Adrenal gland (tissue), 12 donors: ENCODE data around the gene MSI1. TPM values are rescaled to one million over a fixed set of nuclear protein-coding genes. Genes with fewer than 3 reads are reported as not detected.
A peak's percentile ranks its signal among the peaks of the same experiment; 100 is the strongest.

Experiments used
- DNase-seq, 7 donors: peaks; one replicate each; pipeline ENCODE4 v3.0.0-alpha.2; 2019 to 2020
- H3K27ac ChIP-seq, 5 donors: fragments of 200-600 bp; sonication (generic) in 4 of 5; 1 replicate in 3 of 5; 2 replicates in 2 of 5; pipeline versions ENCODE4 v1.5.1 to v1.8.0; 2016 to 2020; ENCODE audit warnings: mild to moderate bottlenecking in 1 of 5
- H3K27me3 ChIP-seq: fragments of 200-600 bp; 2 replicates; pipeline ENCODE4 v1.8.0; 2021
- H3K36me3 ChIP-seq, 2 donors: fragments of 200-600 bp; replicated peaks in 1 of 2; 1 replicate in 1 of 2; 2 replicates in 1 of 2; pipeline versions ENCODE4 v1.5.1 to v1.8.0; 2018 to 2022
- H3K4me1 ChIP-seq, 2 donors: fragments of 200-600 bp; replicated peaks in 1 of 2; 1 replicate in 1 of 2; 2 replicates in 1 of 2; pipeline versions ENCODE4 v1.5.1 to v1.8.0; 2018 to 2021
- H3K4me3 ChIP-seq, 4 donors: fragments of 200-600 bp; sonication (generic) in 3 of 4; one replicate each; pipeline ENCODE4 v1.5.1; 2016 to 2018
- H3K9me3 ChIP-seq, 3 donors: fragments of 200-600 bp; sonication (generic) in 1 of 3; replicated peaks in 1 of 3; 1 replicate in 2 of 3; 2 replicates in 1 of 3; pipeline versions ENCODE4 v1.5.1 to v1.8.0; 2016 to 2021
- CTCF ChIP-seq, 6 experiments: fragments of 450-650 bp in 4 of 6; fragments of 200-600 bp in 2 of 6; sonication (generic) in 1 of 6; IDR thresholded peaks; 1 replicate in 5 of 6; 2 replicates in 1 of 6; pipeline versions ENCODE4 v1.5.1 to v1.8.0; 2016 to 2021; ENCODE audit warnings: antibody characterized with exemption in 6 of 6, mild to moderate bottlenecking in 2 of 6, moderate library complexity in 1 of 6
- POLR2A ChIP-seq, 2 donors: fragments of 450-650 bp; IDR thresholded peaks; one replicate each; pipeline ENCODE4 v1.6.1; 2017; ENCODE audit warnings: antibody characterized with exemption in 2 of 2, mild to moderate bottlenecking in 2 of 2, moderate library complexity in 1 of 2
- WGBS, 4 donors: extraction: QIAGEN DNeasy Blood & Tissue Kit in 2 of 4; methylation state at CpG; one replicate each; pipeline versions ENCODE4 v1.1.5 to v1.1.7; 2013 to 2017; 5-methylcytosine and 5-hydroxymethylcytosine counted together
- intact Hi-C, 2 donors: fragments of 100-400 bp; cut with DNase I; formaldehyde crosslinking; loops; one replicate each; pipeline versions ENCODE4 v1.14.1 to v1.15.0; 2022 to 2023
- polyA plus RNA-seq, 3 donors: library from polyadenylated mRNA; stranded (reverse); fragments of 200-250 nt in 2 of 3; fragments of 350-450 nt in 1 of 3; fragmentation: Illumina TruSeq in 1 of 3; extraction: RNeasy Lipid Tissue Mini Kit (QIAGEN cat#74804) in 1 of 3; gene quantifications; one replicate each; pipeline ENCODE4 v1.2.3, GENCODE V29; 2013 to 2014
- total RNA-seq, 9 donors: library from RNA; depleted of rRNA in 4 of 9; stranded (reverse); fragments of >200 nt in 4 of 9; fragments of 120-200 nt in 1 of 9; fragmentation: NEBNext Ultra II Directional in 1 of 9; extraction: Animal tissue kit (Norgen Biotek cat#: 25700) in 1 of 9; gene quantifications; one replicate each; pipeline versions ENCODE4 v1.1.0 to v1.2.4, GENCODE V29; 2013 to 2023
- donor health status: healthy with polysubstance abuse.
- donor health status: Bipolar disorder and iron deficiency.
- donor health status: DM: yes; HTN: yes; CAD: no.
- donor health status: DM: no; HTN: no; CAD: no.
- donor health status: DM: no; HTN: no; CAD: no.
- donor health status: DM: yes; HTN: yes; CAD: no.

Gene MSI1
- total and polyA plus RNA-seq, 12 donors: 0.87 to 24.2 (median 6.7) TPM

- Histone ChIP-seq H3K9me3 (no peaks in the 10 kb centered on the region), H3K27ac (peak overlapping the region in 2 of 5 donors; percentile 45 to 67), H3K4me1 (peaks cover 21 to 25% of the 10 kb centered on the region in 2 donors), H3K36me3 (no peaks in the 10 kb centered on the region), H3K4me3 (no peak overlapping the region), H3K27me3 (no peaks in the 10 kb centered on the region)
- intact Hi-C loops: no loop called here
- 48 to 62% (median 56%) methylated on average over 11 to 13 of the region's 13 CpGs for WGBS, 4 donors
- DNase-seq: peak; percentile 49 to 77 (median 64)
- TF ChIP-seq POLR2A (IDR thresholded peaks at IDR 0.05) (no peak), CTCF (IDR thresholded peaks at IDR 0.05) (no peak)
Observed at GRCh38 chr12:120365675-120366340, 3.2 kb downstream of the MSI1 start.

GRCh38 chr12:120364487-120364886 is 4.5 kb downstream of the MSI1 start:
- intact Hi-C loops: no loop called here
- peaks cover 18 to 25% of the 10 kb centered on the region in 2 donors for H3K4me1 ChIP-seq
- no peaks in the 10 kb centered on the region for H3K36me3 ChIP-seq
- H3K27ac ChIP-seq: no peak overlapping the region
- no peaks in the 10 kb centered on the region for H3K27me3 ChIP-seq
- no peaks in the 10 kb centered on the region for H3K9me3 ChIP-seq
- no peak overlapping the region for H3K4me3 ChIP-seq
- TF ChIP-seq POLR2A (IDR thresholded peaks at IDR 0.05): no peak
- TF ChIP-seq CTCF (IDR thresholded peaks at IDR 0.05): no peak
- 85 to 96% (median 86%) methylated on average over 5 to 6 of the region's 6 CpGs for WGBS, 4 donors
- DNase-seq: no peak

- Histone ChIP-seq H3K27ac (no peak overlapping the region), H3K36me3 (no peaks in the 10 kb centered on the region), H3K9me3 (no peaks in the 10 kb centered on the region), H3K27me3 (no peaks in the 10 kb centered on the region), H3K4me1 (peaks cover 16 to 23% of the 10 kb centered on the region in 2 donors), H3K4me3 (no peak overlapping the region)
- TF ChIP-seq CTCF (IDR thresholded peaks at IDR 0.05) (no peak), POLR2A (IDR thresholded peaks at IDR 0.05) (no peak)
- intact Hi-C loops: no loop called here
- 83 to 89% (median 87%) methylated on average over 7 to 9 of the region's 9 CpGs for WGBS, 4 donors
- DNase-seq: no peak
Observed at GRCh38 chr12:120363274-120363855, 5.6 kb downstream of the MSI1 start.

GRCh38 chr12:120362516-120363273 is 6.3 kb downstream of the MSI1 start:
- intact Hi-C loops: no loop called here
- Histone ChIP-seq H3K9me3 (no peaks in the 10 kb centered on the region), H3K27ac (peak overlapping the region in 1 of 5 donors; percentile 77), H3K27me3 (no peaks in the 10 kb centered on the region), H3K36me3 (no peaks in the 10 kb centered on the region), H3K4me1 (peaks cover 16% of the 10 kb centered on the region in 2 donors), H3K4me3 (no peak overlapping the region)
- WGBS, 4 donors: 83 to 88% (median 85%) methylated on average over 10 to 14 of the region's 14 CpGs
- no peak for DNase-seq
- no peak for TF ChIP-seq POLR2A (IDR thresholded peaks at IDR 0.05)
- TF ChIP-seq CTCF (IDR thresholded peaks at IDR 0.05): no peak
